ENCODE measurements around the gene MICAL2. TPM values are rescaled to one million over a fixed set of nuclear protein-coding genes. Genes with fewer than 3 reads are reported as not detected.

Gene MICAL2
- total and polyA plus RNA-seq, 2 of the 8 experiments (the other 6 are each of a cell fraction or from before 2014, with no cell fraction given): 1.3 to 4.1 TPM

GRCh38 chr11:12284316-12285050 is 174.1 kb downstream of the MICAL2 start (continued):
- no peak for TF ChIP-seq CTCF (IDR thresholded peaks at IDR 0.05; ENCODE audit: control extremely low read depth in 1 of 3, insufficient read depth in 1 of 3, low read depth in 1 of 3, low read length in 3 of 3)
- TF ChIP-seq SP2 (IDR thresholded peaks at IDR 0.05; ENCODE audit: low read length): no peak

Data from H1 (cell line).